GM18498 (cell line): Measurements from ENCODE around the gene MYL4.
A peak's percentile ranks its signal among the peaks of the same experiment; 100 is the strongest.

Experiments
- ATAC-seq: cut with Tn5 transposase; IDR thresholded peaks from one replicate; pipeline ENCODE4 v1.9.1; 2021; ENCODE audit warnings: mild to moderate bottlenecking, moderate library complexity; ENCODE audit not compliant: unreplicated experiment

MYL4 gene

DNA sequence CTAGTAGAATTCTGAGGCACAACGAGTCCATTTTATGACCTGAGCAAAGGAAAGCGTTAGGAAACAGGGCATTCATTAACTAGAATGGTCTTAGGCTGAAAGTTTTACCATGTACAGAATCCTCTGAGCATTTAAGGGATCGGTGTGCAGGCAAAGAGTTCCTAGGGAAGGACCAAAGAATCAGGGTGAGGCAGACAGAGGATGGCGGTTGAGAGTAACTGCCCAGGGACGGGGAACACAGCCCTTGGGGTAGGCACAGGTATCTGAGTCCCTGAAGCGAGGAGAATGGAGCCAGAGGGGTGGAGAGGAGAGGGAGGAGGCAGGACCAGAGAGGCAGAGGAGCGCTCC, 30.4 kb downstream of the MYL4 start:
- ATAC-seq, result no peak

DNA sequence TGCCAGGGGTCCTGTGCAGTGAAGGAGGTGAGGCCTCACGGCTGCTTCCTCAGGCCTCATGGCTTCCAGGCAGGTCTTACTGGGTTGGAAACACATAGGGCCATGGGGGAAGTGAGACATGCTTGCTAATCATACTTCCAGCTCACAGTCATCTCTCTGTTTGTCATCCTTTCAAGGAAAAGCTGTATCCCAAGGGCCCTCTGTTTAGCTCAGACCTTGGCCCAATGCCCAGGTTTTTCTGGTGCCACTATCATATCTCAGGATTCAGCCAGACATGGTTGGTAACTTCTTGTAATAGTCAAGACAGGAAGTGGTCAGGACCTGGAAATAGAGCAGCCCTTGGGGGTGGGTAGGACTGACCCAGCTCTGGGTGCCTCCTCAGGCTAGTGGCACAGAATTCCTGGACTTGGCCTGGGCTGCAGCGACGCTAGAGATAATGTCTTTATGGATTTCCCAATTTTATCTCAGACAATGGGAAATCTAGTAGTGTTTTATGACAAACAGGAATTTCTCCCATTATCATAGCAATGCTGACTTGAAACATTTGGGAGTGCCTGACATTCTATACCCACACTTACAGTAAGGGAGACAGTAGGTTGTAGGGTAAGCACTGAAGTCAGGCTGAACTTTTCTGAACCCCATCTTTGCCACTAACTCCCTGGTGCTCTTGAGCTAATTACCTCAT, 31.0 kb downstream of the MYL4 start:
- ATAC-seq, result no peak

DNA sequence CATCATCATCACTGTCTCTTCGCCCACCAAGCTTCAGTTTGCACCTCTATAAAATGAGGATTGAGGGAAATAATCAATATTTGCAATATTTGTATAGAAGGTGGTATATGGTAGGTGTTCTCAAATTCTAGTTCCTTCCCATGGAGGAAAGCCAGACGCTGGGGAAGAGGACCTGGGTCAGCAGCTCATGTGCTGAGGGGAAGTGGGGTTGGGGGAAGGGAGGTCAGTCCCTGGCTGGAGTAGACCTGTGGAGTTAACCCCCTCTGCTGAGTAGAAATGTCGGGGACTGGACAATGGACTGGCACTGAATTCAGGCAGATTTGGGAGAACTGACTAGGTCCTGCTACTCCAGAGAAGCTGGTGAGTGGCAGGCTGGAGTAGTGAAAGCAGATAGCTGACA, 31.7 kb downstream of the MYL4 start:
- no peak for ATAC-seq

DNA sequence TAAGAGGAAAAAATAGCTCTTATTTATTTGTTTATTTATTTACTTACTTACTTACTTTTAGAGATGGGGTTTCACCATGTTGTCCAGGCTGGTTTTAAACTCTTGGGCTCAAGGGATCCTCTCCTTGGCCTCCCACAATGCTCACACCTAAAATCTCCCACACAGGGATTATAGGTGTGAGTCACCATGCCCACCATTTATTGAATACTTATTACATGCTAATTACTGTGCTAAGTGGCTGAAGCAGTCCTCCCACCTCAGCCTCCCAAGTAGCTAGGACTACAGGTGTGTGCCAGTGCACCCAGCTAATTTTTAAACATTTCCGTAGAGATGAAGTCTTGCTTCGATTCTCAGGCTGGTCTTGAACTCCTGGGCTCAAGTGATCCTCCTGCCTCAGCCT, 33.5 kb downstream of the MYL4 start:
- ATAC-seq, result no peak

DNA sequence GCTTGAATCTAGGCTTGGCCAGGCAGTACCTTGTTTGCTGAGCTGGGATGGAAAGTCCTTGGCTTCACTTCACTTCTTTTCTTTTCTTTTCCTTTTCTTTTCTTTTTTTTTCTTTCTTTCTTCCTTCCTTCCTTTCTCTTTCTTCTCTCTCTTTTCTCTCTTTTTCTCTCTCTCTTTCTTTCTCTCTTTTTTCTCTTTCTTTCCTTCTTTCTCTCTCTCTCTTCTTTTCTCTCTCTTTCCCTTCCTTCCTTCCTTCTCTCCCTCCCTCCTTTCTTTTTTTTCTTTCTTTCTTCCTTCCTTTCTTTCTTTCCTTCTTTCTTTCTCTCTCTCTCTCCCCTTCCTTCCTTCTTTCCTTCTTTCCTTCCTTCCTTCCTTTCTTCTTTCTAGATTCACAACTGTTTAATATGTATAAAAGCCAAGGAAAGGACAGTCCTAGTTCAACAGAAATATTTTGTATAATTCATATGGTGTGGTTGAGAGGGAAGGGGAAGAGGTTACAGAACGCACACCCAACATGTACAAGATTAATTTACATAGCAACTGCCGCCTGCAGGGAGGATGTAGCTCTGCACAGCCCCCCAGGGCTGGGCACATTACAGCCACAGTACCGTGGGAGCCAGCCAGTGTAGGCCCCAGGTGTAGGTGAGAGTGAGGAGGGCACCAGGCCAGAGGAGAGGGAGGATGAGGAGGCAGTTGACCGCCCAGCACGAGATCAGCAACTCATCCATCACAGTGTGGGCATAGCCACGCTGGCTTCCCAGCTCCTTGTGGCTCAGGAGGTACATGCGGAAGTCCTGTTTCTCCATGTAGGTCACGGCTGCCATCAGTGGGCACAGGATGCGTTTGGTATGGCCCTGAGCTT, 34.8 kb downstream of the MYL4 start:
- ATAC-seq, result no peak

DNA sequence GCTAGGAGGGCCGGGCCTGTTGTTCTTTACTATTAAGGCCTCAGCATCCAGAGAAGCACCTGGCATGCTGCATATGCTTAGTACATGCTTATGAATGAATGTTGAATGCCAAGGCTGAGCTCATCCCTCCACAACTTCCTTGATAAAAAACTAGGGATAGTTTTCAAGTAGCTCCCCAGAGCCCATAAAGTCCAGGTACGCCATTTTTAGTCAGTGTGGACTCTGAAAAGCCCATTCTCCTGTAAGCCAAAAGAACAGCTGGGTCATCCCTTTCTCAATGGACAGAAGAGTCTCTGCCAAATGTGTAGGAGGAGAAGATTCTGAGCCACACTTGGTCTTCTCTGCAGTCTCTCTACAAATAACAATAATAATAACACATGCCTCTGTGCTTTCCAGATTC, 35.5 kb downstream of the MYL4 start:
- no peak for ATAC-seq

DNA sequence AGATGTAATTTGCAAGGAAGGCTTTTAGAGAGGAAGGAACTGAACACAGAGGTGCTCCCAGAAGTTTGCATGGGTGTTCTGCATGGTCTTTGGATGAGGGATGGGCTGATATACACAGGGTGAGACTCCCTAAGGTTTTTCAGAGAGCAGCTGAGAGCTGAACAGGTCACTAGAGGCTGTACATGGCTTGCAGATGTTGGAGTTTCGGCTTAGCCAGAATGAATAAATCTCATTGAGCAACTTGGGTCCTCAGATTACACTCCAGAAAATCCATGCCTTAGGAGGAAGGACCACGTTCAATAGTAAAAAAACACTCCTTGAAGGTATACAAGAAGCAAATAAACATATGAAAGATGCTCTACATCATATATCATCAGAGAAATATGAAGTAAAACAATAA, 37.0 kb downstream of the MYL4 start:
- no peak for ATAC-seq

DNA sequence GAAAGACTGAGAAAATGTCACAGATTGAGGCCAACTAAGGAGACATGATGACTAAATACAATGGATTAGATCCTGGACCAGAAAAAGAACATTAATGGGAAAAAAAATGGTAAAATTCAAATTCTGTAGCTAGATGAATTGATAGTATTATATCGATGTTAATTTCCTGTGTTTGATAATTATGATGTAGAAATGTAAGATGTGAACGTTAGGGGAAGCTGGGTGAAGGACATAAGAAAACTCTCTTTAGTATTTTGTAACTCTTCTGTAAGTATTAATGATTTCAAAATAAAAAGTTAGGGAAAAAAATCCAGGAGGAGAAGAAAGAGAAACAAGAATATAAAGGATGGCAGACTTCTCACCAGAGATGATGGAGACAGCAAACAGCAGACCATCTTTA, 41.7 kb downstream of the MYL4 start:
- no peak for ATAC-seq

DNA sequence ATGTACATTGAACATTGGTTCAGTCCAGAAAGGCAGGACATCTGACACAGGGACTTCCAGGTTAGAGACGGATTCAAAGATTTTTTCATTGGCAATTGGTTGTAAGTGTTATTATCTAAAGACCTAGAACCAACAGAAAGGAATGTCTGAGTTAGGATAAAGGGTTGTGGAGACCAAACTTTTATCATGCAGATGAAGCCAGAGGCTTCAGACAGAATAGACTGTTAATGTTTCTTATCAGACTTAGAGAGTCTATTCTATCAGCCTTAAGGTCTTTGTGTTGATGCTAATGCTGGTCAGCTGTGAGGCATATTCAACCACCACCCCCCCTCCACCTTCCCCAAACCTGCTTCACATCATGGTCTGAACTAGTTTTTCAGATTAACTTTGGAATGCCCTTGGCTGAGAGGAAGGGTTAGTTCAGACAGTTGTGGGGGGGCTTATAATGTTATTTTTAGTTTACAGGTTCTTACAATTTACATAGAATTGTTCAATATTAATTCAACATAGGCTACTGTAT, 42.3 kb downstream of the MYL4 start:
- no peak for ATAC-seq

DNA sequence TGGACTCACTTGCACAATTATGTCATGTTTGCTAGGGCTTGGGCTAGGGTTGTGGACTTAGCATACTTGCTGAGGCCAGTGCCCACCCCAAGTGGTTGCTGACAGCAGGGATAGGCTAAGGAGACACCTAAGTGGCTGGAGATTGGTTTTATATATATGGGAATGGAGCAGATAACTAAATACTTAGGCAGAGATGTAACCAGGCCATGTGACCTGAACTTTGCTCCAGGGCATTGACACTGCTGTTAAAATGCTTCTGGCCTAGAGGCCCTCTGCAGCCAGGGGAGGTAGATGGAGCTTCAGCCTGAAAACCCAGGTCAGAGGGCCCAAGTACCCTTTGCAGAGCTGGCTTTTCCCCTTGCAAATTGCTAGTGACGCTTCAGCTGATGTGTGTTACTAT, 43.1 kb downstream of the MYL4 start:
- ATAC-seq, result no peak

DNA sequence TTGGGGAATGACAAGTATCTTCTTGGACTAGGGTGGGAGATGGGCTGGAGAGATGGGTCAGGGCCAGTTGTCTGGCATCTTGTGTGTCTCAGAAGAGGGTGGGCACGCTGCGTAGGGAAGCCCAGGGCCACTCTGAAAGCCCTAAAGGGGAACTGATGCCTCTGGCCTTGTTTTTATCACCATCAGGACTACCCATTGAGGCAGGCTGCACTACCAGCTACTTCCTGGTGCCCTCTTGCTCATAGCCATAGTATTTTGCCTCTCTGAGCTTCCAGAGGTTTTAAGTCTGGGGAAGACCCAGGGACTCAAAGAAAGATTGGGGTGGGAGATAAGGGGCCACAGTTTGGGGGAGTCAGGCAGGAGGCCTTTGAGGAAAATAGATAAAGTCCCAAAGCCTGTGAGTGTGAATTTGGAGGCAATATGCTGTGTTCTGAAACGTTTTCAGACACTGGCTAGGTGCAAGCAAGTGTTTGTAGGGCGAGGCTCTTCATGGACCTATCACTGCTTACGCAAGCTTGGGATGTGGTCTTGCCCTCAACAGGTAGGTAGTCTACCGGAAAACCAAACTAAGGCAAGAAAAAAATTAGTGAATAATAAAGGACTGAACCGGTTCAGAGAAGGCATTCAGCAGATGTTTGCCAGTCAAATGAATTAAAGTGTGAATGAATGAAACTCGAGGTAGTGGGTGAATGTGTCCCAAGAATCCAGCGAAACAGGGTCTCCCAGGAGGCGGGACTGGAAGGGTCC, 43.8 kb downstream of the MYL4 start:
- no peak for ATAC-seq

DNA sequence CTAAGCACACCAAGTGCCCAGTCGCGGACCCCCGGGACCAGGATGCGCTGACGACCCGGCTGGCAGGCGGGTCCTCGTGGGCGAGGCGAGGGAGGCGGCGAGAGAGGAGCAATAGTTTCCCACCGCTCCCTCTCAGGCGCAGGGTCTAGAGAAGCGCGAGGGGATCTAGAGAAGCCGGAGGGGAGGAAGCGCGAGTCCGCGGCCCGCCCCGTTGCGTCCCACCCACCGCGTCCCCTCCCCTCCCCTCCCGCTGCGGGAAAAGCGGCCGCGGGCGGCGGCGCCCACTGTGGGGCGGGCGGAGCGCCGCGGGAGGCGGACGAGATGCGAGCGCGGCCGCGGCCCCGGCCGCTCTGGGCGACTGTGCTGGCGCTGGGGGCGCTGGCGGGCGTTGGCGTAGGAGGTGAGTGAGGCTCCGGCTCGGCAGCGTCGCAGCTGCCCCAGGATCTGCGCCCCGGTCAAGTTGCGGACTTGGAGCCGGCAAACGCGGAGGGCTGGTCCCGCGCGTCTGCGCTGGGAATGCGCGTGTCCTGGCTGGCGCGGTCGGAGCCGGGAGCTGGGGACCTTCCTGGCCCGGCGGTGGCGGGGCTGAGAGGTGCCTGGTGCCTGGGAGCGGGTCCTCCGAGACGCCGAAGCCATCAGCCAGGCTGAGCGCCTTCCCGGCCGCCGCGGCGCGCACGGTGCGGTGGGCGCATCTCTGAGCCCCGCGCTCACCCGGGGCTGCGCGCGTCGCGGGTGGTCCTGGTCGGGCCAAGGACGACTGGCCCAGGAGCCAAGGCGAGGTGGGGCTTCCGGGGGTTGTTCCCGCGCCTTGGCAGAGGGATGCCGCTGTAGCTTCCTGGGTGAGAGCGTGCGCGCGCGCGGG, 44.6 kb downstream of the MYL4 start, which contains the start of gene ITGB3:
Gene ITGB3 (plus strand): TSS at position 287 of the 862 bp plus-strand sequence. CDS start 35 bp downstream, at position 322.
- peak; percentile 90 for ATAC-seq

DNA sequence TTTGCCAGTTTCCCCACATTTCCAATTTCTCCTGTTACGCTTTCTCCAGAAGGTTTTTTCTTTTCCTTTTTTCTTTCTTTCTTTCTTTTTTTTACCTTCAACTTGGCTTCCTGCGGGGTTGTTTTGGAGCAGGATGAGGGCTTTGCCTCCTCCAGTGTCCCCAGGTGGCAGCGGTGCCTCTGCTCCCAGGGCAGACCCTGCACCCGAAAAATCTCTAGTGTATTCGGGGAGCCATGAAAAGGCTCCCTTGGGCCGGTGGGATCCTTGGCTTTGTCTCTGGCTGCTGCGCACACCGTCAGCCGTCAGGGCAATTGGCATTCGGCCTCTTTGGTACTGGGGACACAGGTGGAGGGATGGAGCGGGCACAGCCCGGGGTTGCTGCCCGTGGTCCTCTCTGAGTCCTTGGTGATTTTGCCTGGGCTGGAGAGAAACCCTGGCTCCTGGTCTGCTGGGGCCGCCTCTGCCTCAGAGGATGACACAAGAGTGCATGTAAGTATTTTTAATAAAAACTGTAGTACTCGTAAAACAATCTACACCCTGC, 45.3 kb downstream of the MYL4 start:
- no peak for ATAC-seq

DNA sequence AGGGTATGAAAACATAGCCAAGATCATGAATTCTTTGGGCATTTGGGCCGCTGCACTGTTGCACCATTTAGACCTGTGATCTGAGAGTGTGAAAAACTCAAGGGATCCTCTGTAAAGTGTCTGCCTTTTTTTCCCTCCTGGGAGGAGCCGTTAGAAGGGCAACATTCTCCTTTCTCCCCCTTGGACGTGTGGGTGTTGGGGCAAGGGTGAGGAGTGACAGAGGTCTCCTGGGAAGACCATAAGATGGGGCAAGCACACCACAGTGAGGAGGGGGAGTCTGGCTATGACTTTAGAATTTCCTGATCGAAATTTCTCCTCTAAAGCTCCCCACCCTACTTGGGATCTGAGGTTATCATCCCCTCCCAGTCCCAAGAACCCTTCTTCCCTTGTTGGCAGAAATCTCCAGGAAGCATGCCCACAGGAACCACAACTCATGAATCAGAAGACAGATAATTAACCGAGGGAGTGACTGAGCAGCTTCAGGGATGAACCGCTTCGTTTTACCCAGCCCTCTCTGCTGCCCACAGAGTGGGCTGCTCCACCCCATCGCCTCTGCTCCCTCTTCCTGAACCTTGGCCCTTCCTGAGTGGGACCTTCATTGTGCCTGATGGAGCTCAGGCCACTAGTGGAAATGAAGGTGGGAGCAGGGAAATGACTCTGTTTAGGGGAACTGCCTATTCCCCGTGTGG, 48.6 kb downstream of the MYL4 start:
- ATAC-seq, result no peak

DNA sequence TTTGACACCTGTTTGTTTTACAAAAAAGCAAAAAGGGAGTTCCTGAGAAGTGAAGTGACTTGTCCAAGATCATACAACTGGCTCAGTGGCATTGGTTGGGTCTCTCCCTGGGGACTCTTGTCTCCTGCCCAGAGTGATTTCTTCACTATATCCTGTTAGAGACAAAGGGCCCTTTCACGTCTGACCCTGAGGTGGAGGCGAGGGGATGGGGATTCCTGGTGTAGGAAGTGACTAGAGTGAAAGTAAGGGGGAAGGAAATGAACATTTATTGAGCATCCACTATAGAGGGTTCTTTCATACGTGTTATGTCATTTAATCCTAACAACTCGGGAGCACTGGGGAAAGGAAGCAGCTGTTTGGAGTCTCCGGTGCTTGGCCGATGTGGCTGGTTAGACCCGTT, 53.4 kb downstream of the MYL4 start:
- no peak for ATAC-seq

DNA sequence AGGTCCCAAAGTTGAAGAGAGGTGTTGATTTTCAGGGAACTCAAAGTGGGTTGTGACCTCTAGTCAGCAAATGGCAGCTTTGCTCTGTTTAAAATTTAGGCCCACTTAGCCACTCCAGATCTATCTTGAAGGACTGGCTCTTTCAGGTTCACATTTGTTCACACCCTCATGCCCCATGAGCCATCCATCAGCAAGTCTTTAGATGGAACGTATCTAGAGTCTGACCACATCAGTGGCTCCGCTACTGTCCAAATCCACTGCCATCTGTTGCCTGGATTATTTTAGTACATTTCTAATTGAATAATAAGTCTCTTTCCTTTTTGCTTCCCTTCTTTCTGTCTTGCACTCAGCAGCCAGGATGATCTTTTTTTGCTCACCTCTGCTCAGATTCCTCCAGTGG, 55.0 kb downstream of the MYL4 start:
- ATAC-seq, result no peak

DNA sequence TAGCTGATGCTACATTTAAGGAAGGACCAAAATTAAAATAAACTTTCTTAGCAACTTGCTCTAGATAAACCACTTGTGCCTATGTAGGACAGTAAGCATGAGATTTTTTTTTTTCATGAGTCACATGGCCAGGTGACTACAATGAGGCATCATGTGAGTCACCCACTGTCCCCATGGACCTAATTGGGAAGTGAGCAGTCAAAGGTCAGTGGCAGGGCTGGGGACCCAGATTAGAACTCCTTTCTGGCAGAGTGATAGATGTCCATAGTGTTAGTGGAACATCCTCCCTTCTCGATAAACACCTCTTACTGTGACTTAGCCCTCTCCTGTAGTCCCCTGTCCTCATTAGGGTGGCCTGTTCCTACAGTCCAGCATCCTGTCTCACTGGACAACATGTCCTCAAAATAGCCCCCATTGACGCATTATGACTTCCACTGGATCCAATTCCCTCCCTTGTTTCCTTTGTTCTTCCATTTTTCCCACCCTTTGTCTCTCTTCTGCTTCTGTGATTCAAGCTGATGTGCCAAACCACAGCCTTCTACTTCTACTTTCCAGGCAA, 56.9 kb downstream of the MYL4 start:
- no peak for ATAC-seq

DNA sequence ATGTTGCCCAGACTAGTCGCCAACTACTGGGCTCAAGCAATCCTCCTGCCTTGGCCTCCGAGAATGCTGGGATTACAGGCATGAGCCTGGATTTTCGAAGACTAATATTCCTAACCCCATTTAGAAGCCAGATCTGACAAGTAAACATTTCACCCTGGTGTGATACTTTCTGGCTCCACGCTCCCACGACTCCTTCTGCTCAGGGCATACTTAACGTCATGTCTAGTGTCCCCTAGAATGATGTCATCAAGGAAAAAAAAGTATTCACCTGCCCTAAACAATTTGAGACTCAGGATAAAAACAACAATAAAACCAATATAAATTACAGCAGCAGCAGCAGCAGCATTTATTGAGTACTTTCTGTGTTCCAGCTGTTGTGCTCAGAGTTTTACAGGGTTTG, 57.6 kb downstream of the MYL4 start:
- ATAC-seq, result no peak

DNA sequence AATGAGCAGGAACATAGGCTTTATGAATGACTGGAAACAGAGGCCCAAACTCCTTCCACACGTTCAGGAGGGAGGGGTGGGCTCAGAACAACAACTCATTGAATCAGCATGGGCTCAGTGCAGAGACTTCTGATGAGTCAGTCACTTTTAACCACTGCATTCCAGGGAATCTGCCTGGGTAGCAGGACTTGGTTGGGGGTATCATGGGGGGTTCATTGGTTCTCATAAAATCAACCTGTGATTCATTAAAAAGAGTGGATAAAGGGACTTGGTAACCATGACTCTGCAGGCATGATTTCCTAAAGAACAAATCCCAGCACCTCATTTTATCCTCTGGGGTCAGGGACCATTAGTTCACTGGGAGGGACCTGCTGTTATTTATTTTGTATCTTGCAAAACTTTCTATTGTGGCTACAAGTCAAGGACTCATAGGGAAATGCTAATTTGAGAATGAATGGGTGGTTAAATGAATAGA, 58.2 kb downstream of the MYL4 start:
- no peak for ATAC-seq
